Activated CD8-positive, alpha-beta memory T cell treated with anti-CD3 and anti-CD28 coated beads for 36 hours (primary cell): Measurements from ENCODE around the gene PRKRA. TPM values are rescaled to one million over a fixed set of nuclear protein-coding genes. Genes with fewer than 3 reads are reported as not detected.

Experiments
- CTCF ChIA-PET: fragments of 350-600 bp; sonication (Branson Sonifier 250); formaldehyde crosslinking; loops from one replicate; lab custom pipeline; 2021; ENCODE audit warnings: antibody characterized with exemption; lab: Charles Lee
- POLR2A ChIA-PET: fragments of 350-600 bp; sonication (Branson Sonifier 250); formaldehyde crosslinking; loops from one replicate; lab custom pipeline; 2021; ENCODE audit warnings: antibody characterized with exemption; lab: Charles Lee
- total RNA-seq, 2 experiments: library from RNA; stranded (reverse); gene quantifications; one replicate each; pipeline ENCODE4 v1.2.3, GENCODE V29; 2021

Gene PRKRA
- 10 to 100 TPM; 49.8 to 52.6 TPM for total RNA-seq

GRCh38 chr2:178450774-178451525 is at the start of gene PRKRA, which contains the start of gene PJVK:
Gene PRKRA, minus strand, starts transcription at chr2:178451175. Its CDS starts 145 bp downstream, at chr2:178451030.
Gene PJVK, plus strand, starts transcription at chr2:178451378. Its CDS starts 2,032 bp downstream, at chr2:178453410.
- CTCF ChIA-PET = interaction anchor here (1.0 to 2.6 kb wide), 3 partner anchors 36 to 80 kb away, joined by 3 to 9 read pairs (median 7); no protein-coding TSS in a partner anchor
- POLR2A ChIA-PET = interaction anchor here (0.6 to 1.3 kb wide), 7 partner anchors 12 to 1187 kb away, joined by 3 to 7 read pairs (median 4); partner anchors contain the start of genes NFE2L2 and PLEKHA3

GRCh38 chr2:178499640-178500039 is 48.7 kb upstream of the PRKRA start:
- ChIA-PET CTCF (no interaction called here), POLR2A (no interaction called here)

GRCh38 chr2:178498137-178498536 is 47.2 kb upstream of the PRKRA start:
- ChIA-PET CTCF (no interaction called here), POLR2A (no interaction called here)

GRCh38 chr2:178496049-178496448 is 45.1 kb upstream of the PRKRA start:
- ChIA-PET POLR2A (no interaction called here), CTCF (interaction anchor here (1.2 kb wide), 1 partner anchor 27 kb away, joined by 3 read pairs; no protein-coding TSS in a partner anchor)

- CTCF ChIA-PET = no interaction called here
- POLR2A ChIA-PET = no interaction called here
Observed at GRCh38 chr2:178491612-178492011, 40.6 kb upstream of the PRKRA start.

- CTCF ChIA-PET = no interaction called here
- POLR2A ChIA-PET = no interaction called here
Observed at GRCh38 chr2:178485356-178485755, 34.4 kb upstream of the PRKRA start.

GRCh38 chr2:178484245-178485041 is 33.5 kb upstream of the PRKRA start:
- ChIA-PET CTCF (no interaction called here), POLR2A (no interaction called here)

GRCh38 chr2:178482437-178482836 is 31.5 kb upstream of the PRKRA start:
- ChIA-PET POLR2A (interaction anchor here (0.6 kb wide), 1 partner anchor 28 kb away, joined by 4 read pairs; no protein-coding TSS in a partner anchor), CTCF (interaction anchor here (0.7 to 1.1 kb wide), 2 partner anchors 19 to 62 kb away, joined by 3 to 4 read pairs; no protein-coding TSS in a partner anchor)

GRCh38 chr2:178480227-178481181 is 29.5 kb upstream of the PRKRA start, which contains the start of gene PLEKHA3:
Gene PLEKHA3, plus strand, starts transcription at chr2:178480457. Its CDS starts 413 bp downstream, at chr2:178480870.
- CTCF ChIA-PET = no interaction called here

GRCh38 chr2:178479758-178480226 is 28.8 kb upstream of the PRKRA start:
- ChIA-PET POLR2A (interaction anchor here (1.0 to 1.4 kb wide), 2 partner anchors 28 to 43 kb away, joined by 3 to 4 read pairs; partner anchors contain the start of genes PJVK and PRKRA), CTCF (no interaction called here)

More at GRCh38 chr2:178480227-178481181, 29.5 kb upstream of the PRKRA start, which contains the start of gene PLEKHA3:
- POLR2A ChIA-PET = interaction anchor here (1.0 to 1.4 kb wide), 2 partner anchors 29 to 42 kb away, joined by 3 to 4 read pairs; partner anchors contain the start of genes PJVK and PRKRA

GRCh38 chr2:178479275-178479616 is 28.3 kb upstream of the PRKRA start:
- ChIA-PET CTCF (no interaction called here), POLR2A (interaction anchor here (1.0 to 1.4 kb wide), 2 partner anchors 28 to 44 kb away, joined by 3 to 4 read pairs; partner anchors contain the start of genes PJVK and PRKRA)

- POLR2A ChIA-PET = interaction anchor here (1.4 kb wide), 1 partner anchor 27 kb away, joined by 4 read pairs; the partner anchor contains the start of genes PJVK and PRKRA
Observed at GRCh38 chr2:178478439-178479274, 27.7 kb upstream of the PRKRA start, which contains the start of gene FKBP7. Gene FKBP7, minus strand, starts transcription at chr2:178478600. Its CDS starts 101 bp downstream, at chr2:178478499.

GRCh38 chr2:178478130-178478438 is 27.1 kb upstream of the PRKRA start:
- ChIA-PET POLR2A (no interaction called here), CTCF (no interaction called here)

More at GRCh38 chr2:178478439-178479274, 27.7 kb upstream of the PRKRA start, which contains the start of gene FKBP7:
- CTCF ChIA-PET = no interaction called here

- ChIA-PET POLR2A (no interaction called here), CTCF (no interaction called here)
Observed at GRCh38 chr2:178477443-178478129, 26.6 kb upstream of the PRKRA start.

GRCh38 chr2:178476477-178476876 is 25.5 kb upstream of the PRKRA start:
- ChIA-PET POLR2A (no interaction called here), CTCF (no interaction called here)

- CTCF ChIA-PET = interaction anchor here (0.7 to 1.4 kb wide), 2 partner anchors 16 to 48 kb away, joined by 3 read pairs; no protein-coding TSS in a partner anchor
Observed at GRCh38 chr2:178474560-178474959, 23.6 kb upstream of the PRKRA start.

More at GRCh38 chr2:178474560-178474959, 23.6 kb upstream of the PRKRA start:
- POLR2A ChIA-PET = interaction anchor here (0.7 kb wide), 1 partner anchor 34 kb away, joined by 3 read pairs; no protein-coding TSS in a partner anchor
